GM12872 (cell line): ENCODE results near the gene KIF12.

Experiments used
- TF ChIP-seq, protein P1 (sequence below): IDR thresholded peaks from 3 replicates; pipeline ENCODE4 v1.5.1; 2011; ENCODE audit warnings: low read depth, mild to moderate bottlenecking, low read length, moderate library complexity; ENCODE audit not compliant: insufficient read depth

KIF12 gene

DNA sequence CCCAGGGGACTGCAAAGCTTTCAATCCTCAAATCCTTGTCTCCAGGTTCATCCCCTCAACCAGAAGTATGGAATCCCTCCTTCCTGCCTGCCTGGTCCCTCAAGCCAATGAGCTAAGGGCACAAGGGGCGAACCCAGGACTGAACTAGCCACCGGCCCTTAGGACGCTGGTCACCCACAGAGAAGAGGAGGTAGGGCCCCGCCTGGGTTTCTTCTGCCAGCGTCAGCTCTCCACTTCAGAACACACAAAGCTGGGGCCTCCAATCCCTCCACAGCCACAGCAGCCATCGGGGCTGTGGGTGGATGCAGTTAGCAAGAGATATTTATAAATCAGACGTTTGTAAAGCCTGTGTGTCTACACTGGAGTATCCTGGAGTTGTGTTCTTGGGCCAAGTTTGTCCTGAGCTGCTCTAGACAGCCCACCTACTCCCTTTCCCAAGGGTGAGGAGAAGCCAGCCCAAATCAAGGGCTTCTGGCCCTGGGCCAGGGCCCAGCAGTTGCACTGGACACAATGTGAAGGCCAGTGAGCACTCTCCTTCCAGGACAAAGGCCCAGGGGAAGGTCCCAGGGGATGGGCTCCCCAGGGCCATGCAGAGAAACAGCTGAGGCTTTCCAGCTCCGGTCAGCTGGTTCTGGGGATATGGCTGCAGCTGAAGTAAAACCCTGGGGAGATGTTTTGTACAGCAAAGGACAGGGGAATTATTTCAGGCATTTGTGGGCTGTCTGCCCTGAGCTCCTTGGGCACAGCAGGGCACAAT lies 39.9 kb downstream of the KIF12 start:
- TF ChIP-seq, protein P1, sequence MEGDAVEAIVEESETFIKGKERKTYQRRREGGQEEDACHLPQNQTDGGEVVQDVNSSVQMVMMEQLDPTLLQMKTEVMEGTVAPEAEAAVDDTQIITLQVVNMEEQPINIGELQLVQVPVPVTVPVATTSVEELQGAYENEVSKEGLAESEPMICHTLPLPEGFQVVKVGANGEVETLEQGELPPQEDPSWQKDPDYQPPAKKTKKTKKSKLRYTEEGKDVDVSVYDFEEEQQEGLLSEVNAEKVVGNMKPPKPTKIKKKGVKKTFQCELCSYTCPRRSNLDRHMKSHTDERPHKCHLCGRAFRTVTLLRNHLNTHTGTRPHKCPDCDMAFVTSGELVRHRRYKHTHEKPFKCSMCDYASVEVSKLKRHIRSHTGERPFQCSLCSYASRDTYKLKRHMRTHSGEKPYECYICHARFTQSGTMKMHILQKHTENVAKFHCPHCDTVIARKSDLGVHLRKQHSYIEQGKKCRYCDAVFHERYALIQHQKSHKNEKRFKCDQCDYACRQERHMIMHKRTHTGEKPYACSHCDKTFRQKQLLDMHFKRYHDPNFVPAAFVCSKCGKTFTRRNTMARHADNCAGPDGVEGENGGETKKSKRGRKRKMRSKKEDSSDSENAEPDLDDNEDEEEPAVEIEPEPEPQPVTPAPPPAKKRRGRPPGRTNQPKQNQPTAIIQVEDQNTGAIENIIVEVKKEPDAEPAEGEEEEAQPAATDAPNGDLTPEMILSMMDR: no peak

DNA sequence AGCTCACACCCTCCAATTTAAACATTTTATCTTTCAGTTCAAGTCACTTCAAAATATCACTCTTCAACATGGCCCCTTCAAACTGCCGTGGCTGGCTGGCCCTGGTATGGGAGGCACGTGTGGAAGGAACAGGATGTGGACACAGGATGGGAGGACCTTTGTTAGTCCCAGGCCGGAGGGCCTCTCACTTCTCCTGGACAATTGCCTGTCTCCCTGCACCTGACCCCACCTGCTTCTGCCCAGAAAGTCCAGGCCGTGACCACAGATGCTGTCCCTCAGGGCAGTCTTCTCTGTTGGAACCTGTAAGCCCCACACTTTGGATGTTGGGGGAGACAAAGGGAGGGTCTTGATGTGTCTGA lies 40.4 kb downstream of the KIF12 start:
- TF ChIP-seq, protein P1: no peak

DNA sequence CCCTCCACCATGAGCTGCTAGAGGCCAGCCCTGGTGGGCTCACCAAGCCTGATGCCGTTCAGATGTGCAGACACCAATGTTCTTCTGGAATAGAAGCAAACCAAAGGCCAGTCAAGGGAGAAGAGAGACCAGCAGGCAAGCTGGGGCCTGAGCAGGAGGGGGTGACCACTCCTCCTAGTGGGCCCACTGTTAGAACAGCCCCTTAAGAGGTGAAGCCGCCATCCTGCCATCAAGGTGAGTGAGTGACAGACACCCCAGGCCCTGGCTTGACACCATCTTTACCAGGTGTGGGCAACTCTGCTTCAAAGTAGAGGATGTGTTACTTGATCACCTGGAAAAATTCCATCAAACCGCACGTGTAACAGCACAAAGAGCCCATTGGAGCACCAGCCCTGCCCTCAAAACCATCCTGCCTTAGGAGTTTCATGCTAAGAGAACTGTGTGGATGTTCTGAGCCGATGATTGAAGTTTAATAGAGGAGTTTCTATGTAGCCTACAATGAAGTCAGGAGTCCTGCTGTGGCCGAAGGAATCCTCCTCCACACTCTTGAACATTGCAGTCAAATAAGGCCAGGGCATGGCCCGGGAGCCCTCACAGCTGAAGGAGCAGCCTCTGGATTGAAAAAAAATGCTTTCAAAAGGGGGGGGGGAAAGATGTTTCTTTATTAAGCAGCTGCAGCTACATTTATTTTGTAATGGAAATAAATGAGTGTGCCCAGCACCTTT lies 41.8 kb downstream of the KIF12 start:
- TF ChIP-seq, protein P1: no peak

DNA sequence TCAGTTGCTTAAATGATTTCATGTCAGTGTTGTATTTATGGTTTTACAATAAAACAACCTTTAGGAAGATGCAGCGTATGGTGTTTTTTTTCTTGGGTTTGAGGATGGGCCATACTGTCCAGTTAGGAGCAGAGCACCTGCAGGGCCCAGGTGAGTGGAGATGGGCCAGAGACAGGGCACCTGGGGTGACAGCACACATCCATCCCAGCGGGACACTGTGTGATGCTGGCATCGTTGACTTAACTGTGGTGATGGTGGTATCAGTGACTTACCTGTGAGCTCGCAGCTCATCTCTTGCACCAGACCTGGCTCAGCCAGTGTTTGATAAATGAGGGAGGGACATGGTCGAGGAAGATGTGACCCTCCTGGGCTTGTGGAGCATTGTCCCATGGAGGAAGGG lies 42.6 kb downstream of the KIF12 start:
- TF ChIP-seq, protein P1: no peak

DNA sequence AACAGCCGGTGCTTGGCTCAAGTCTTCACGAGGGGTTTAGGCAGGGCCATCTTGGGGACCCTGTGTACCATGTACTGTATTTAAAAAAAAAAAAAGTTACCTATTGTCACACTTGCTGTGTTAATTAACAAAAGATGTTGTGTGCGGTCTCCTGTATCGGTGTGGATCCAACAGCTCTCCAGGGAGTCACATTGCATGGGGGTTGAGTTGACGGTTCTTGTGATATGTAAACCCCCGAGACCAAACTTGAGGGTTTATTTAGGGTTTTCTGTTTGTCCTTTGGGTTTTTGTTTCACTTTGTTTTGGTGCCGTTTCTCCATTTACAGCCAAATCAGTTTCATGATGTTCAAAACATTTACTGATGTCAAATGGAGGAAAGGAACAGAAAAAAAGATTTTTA lies 43.2 kb downstream of the KIF12 start:
- TF ChIP-seq, protein P1: no peak

DNA sequence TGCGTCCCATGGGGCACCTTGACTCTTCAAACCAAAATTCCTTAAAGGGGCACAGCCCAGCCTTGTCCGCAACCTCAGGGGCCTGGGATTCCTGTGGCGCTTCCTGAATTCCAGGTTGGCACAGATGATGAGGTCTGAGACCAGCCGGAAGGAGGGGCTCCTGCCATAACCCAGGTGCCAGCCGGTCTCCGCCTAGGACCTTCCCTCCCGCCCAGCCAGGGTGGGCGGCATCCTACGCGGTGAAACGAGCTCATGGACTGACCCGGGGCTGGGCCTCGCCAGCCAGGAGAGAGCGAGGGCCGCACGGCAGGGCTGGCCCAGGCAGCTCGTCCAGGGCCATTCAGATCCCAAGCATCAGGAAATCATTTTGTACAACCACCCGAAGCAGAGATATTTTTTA lies 44.0 kb downstream of the KIF12 start:
- TF ChIP-seq, protein P1: no peak

DNA sequence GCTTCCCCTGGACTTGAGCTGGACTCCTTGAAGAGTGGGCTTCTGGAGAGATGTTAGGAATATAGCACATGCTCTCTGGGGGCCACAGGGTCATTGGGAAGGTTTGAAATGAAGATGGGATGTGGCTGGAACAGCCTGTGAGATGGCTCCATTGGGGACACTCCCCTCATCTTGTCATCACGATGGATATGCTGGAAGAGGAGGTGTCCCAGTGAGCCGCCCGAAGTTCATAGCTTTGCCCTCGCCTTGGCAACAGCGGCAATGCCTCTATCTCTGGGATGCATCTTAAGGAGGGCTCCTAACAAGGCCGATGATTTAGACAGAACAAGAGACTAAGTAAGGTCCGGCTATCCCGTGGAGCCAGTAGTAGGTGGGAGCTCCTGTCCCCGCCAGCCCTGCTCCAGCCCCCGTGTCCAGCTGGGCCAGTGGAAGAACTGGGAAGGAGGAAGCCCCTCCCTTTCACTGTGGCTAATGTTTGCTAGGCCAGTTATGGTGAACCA lies 44.9 kb downstream of the KIF12 start:
- TF ChIP-seq, protein P1: no peak
